ENCODE measurements around the gene CHD9. TPM values are rescaled to one million over a fixed set of nuclear protein-coding genes. Genes with fewer than 3 reads are reported as not detected.

The CHD9 gene
- total RNA-seq, 4 donors from 2014 or later = 24.5 to 84.0 (median 48.2) TPM

- H3K27me3 ChIP-seq = no peaks in the 10 kb centered on the region
- peak; percentile 51 to 61 for DNase-seq
- ATAC-seq = peak in 1 of 2 donors; percentile 4
- peak overlapping the region; percentile 90 to 95 (median 92) for H3K27ac ChIP-seq
- H3K4me3 ChIP-seq = peak overlapping the region in 2 of 4 donors; percentile 9 to 41
- peaks cover 65 to 68% of the 10 kb centered on the region in 2 donors for H3K4me1 ChIP-seq
- TF ChIP-seq POLR2A (IDR thresholded peaks at IDR 0.05) (no peak), CTCF (IDR thresholded peaks at IDR 0.05 in 4 of 5, conservative IDR thresholded peaks at IDR 0.05 in 1 of 5) (no peak)
- H3K9me3 ChIP-seq = no peaks in the 10 kb centered on the region
- intact Hi-C loops (cut with DNase I; ENCODE audit: low total_unique reads) (loop anchor here (1.0 to 10.0 kb wide), 4 partner anchors 8 to 413 kb away; partner anchors contain the start of gene AKTIP), in situ Hi-C loops (cut with MboI; ENCODE audit: low sequenced_read_pairs in 4 of 4) (no loop called here)
- no peaks in the 10 kb centered on the region for H3K36me3 ChIP-seq
These were observed 36.8 kb downstream of the CHD9 start for GRCh38 chr16:53091466-53092211.

DNA sequence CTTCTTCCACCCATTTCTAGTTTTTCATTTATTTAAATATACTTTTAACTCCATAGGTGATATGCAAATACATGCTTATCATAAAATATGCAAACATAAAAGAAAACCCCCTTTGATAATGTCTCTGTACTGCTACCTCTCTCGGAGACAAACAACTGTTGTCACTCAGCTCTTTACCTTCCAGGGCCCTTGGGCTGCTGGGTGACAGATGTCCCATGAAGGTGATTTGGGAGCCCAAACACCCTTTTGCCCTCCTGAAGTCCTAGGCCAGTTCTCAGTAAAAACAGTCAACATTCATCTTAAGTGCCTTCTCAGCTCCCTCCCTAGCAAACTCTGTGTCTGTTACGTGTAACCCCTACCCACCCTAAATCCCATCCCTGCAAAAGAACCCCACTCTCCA, 37.5 kb downstream of the CHD9 start:
- Histone ChIP-seq H3K9me3 (no peaks in the 10 kb centered on the region), H3K4me1 (peaks cover 60 to 67% of the 10 kb centered on the region in 2 donors), H3K27me3 (no peaks in the 10 kb centered on the region), H3K27ac (peak overlapping the region; percentile 90 to 95 (median 92)), H3K36me3 (no peaks in the 10 kb centered on the region), H3K4me3 (no peak overlapping the region)
- ATAC-seq = no peak
- no peak for TF ChIP-seq POLR2A (IDR thresholded peaks at IDR 0.05)
- in situ Hi-C loops (cut with MboI; ENCODE audit: low sequenced_read_pairs in 4 of 4) (no loop called here), intact Hi-C loops (cut with DNase I; ENCODE audit: low total_unique reads) (loop anchor here (10.0 kb wide), 1 partner anchor 413 kb away; the partner anchor contains the start of gene AKTIP)
- DNase-seq = no peak

GRCh38 chr16:53093162-53093744, 38.5 kb downstream of the CHD9 start:
- H3K4me3 ChIP-seq = no peak overlapping the region
- ATAC-seq = no peak
- TF ChIP-seq POLR2A (IDR thresholded peaks at IDR 0.05) (no peak), CTCF (IDR thresholded peaks at IDR 0.05 in 4 of 5, conservative IDR thresholded peaks at IDR 0.05 in 1 of 5) (no peak)
- no peak for DNase-seq
- in situ Hi-C loops (cut with MboI; ENCODE audit: low sequenced_read_pairs in 4 of 4) (no loop called here), intact Hi-C loops (cut with DNase I; ENCODE audit: low total_unique reads) (loop anchor here (10.0 kb wide), 1 partner anchor 412 kb away; the partner anchor contains the start of gene AKTIP)
- no peaks in the 10 kb centered on the region for H3K9me3 ChIP-seq
- no peaks in the 10 kb centered on the region for H3K27me3 ChIP-seq
- no peaks in the 10 kb centered on the region for H3K36me3 ChIP-seq
- H3K4me1 ChIP-seq = peaks cover 67 to 72% of the 10 kb centered on the region in 2 donors
- H3K27ac ChIP-seq = peak overlapping the region; percentile 45 to 72 (median 62)

- in situ Hi-C loops (cut with MboI; ENCODE audit: low sequenced_read_pairs in 4 of 4) (no loop called here), intact Hi-C loops (cut with DNase I; ENCODE audit: low total_unique reads) (loop anchor here (10.0 kb wide), 1 partner anchor 411 kb away; the partner anchor contains the start of gene AKTIP)
- H3K36me3 ChIP-seq = no peaks in the 10 kb centered on the region
- H3K27me3 ChIP-seq = no peaks in the 10 kb centered on the region
- DNase-seq (peak in 1 of 2 donors; percentile 49), ATAC-seq (no peak)
- H3K4me1 ChIP-seq = peaks cover 70 to 73% of the 10 kb centered on the region in 2 donors
- H3K9me3 ChIP-seq = no peaks in the 10 kb centered on the region
- H3K4me3 ChIP-seq = no peak overlapping the region
- TF ChIP-seq CTCF (IDR thresholded peaks at IDR 0.05 in 4 of 5, conservative IDR thresholded peaks at IDR 0.05 in 1 of 5) (no peak), POLR2A (IDR thresholded peaks at IDR 0.05) (no peak)
- peak overlapping the region; percentile 45 to 72 (median 62) for H3K27ac ChIP-seq
These were observed 39.3 kb downstream of the CHD9 start for GRCh38 chr16:53094013-53094630.

DNA sequence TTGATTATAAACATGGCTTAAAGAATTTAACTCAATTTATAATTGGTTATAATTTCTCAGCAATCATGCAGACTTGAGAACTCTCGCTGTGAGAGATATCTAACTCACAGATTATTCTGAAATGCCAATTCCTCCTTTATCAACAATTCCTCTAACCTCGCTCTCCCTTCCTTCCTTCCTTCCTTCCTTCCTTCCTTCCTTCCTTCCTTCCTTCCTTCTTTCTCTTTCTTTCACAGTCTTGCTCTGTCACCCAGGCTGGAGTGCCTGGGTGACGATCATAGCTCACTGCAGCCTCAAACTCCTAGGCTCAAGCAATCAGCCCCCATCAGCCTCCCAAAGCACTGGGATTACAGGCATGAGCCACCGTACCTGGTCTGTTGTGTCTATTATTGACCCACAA, 42.4 kb downstream of the CHD9 start:
- in situ Hi-C loops (cut with MboI; ENCODE audit: low sequenced_read_pairs in 4 of 4) (no loop called here), intact Hi-C loops (cut with DNase I; ENCODE audit: low total_unique reads) (loop anchor here (10.0 kb wide), 1 partner anchor 408 kb away; the partner anchor contains the start of gene AKTIP)
- DNase-seq (no peak), ATAC-seq (no peak)
- no peak for TF ChIP-seq CTCF (IDR thresholded peaks at IDR 0.05 in 4 of 5, conservative IDR thresholded peaks at IDR 0.05 in 1 of 5)
- no peak for TF ChIP-seq POLR2A (IDR thresholded peaks at IDR 0.05)
- Histone ChIP-seq H3K27ac (peak overlapping the region in 3 of 4 donors; percentile 94 to 95 (median 95)), H3K27me3 (no peaks in the 10 kb centered on the region), H3K9me3 (no peaks in the 10 kb centered on the region), H3K4me1 (peaks cover 63% of the 10 kb centered on the region in 2 donors), H3K36me3 (no peaks in the 10 kb centered on the region), H3K4me3 (no peak overlapping the region)

Data from gastrocnemius medialis (tissue), 4 donors.